HCT116 (cell line): ENCODE results near the gene MLX. TPM values are rescaled to one million over a fixed set of nuclear protein-coding genes. Genes with fewer than 3 reads are reported as not detected.

ENCODE experiments used
- ATAC-seq: fragments of 200-7000 bp; cut with Tn5 transposase; 2 replicates; pipeline ENCODE4 v1.9.1; 2020; ENCODE audit warnings: mild to moderate bottlenecking, moderate library complexity
- BruUV-seq: library from RNA; stranded (reverse); fragments of 400-500 nt; replicated peaks from 2 replicates; lab custom pipeline; 2021; lab: Mats Ljungman, UMichigan
- CTCF ChIA-PET: fragments of 300-600 bp; sonication (Branson Sonifier 250); formaldehyde crosslinking; loops from one replicate; lab custom pipeline; 2021; ENCODE audit warnings: antibody characterized with exemption; lab: Charles Lee
- POLR2A ChIA-PET: fragments of 300-600, 350-600 bp; sonication (Branson Sonifier 250); formaldehyde crosslinking; loops from one replicate; lab custom pipeline; 2021; ENCODE audit warnings: antibody characterized with exemption; lab: Charles Lee
- RAD21 ChIA-PET, 2 experiments: fragments of 300-600 bp; sonication (Branson Sonifier 250); formaldehyde crosslinking; loops; one replicate each; lab custom pipeline; 2023; ENCODE audit warnings: low total read pairs in 2 of 2; ENCODE audit not compliant: uncharacterized antibody in 2 of 2, unreplicated experiment in 2 of 2, low non-redundant PET in 1 of 2; lab: Charles Lee
- DNase-seq: peaks from one replicate; pipeline ENCODE4 v3.0.0-alpha.2; 2010; ENCODE audit warnings: low read depth, low spot score
- H2AFZ ChIP-seq: fragments of 200-600 bp; shearing (Covaris generic), sonication (generic); 2 replicates; pipeline ENCODE4 v1.6.1; 2017; ENCODE audit warnings: low read depth, mixed run types, mixed read lengths, antibody characterized with exemption, low read length; ENCODE audit not compliant: poor library complexity, severe bottlenecking
- H3K27ac ChIP-seq: 2 replicates; pipeline ENCODE4 v1.5.1; 2012; ENCODE audit warnings: low read depth, low read length
- H3K27me3 ChIP-seq: fragments of 200-600 bp; sonication (generic); 2 replicates; pipeline ENCODE4 v1.6.1; 2016; ENCODE audit warnings: mixed run types, low read length, mixed read lengths; ENCODE audit not compliant: insufficient read depth
- H3K36me3 ChIP-seq, 2 experiments: fragments of 200-500 bp in 1 of 2; fragments of 200-600 bp in 1 of 2; sonication (Bioruptor generic) in 1 of 2; sonication (generic) in 1 of 2; 2 replicates each; pipeline versions ENCODE4 v1.5.1 to v1.6.1; 2014 to 2016; ENCODE audit warnings: low read length in 2 of 2, inconsistent platforms in 1 of 2, mixed read lengths in 1 of 2, mixed run types in 1 of 2; ENCODE audit not compliant: insufficient read depth in 2 of 2, control insufficient read depth in 1 of 2
- H3K4me1 ChIP-seq, 2 experiments: fragments of 200-600 bp in 1 of 2; sonication (generic) in 1 of 2; 2 replicates each; pipeline versions ENCODE4 v1.5.1 to v1.6.1; 2012 to 2017; ENCODE audit warnings: low read length in 2 of 2, inconsistent platforms in 1 of 2, mild to moderate bottlenecking in 1 of 2, mixed read lengths in 1 of 2, mixed run types in 1 of 2, moderate library complexity in 1 of 2; ENCODE audit not compliant: insufficient read depth in 2 of 2, control insufficient read depth in 1 of 2
- H3K4me2 ChIP-seq: fragments of 200-600 bp; sonication (generic); 2 replicates; pipeline ENCODE4 v1.6.1; 2017; ENCODE audit warnings: mixed run types, low read length, mixed read lengths
- H3K4me3 ChIP-seq, 2 experiments: fragments of 200-600 bp in 1 of 2; sonication (generic) in 1 of 2; replicated peaks in 1 of 2; 2 replicates each; pipeline ENCODE4 v1.5.1; 2011 to 2016; ENCODE audit warnings: low read length in 2 of 2, control low read depth in 1 of 2, low read depth in 1 of 2, mild to moderate bottlenecking in 1 of 2, mixed read lengths in 1 of 2, mixed run types in 1 of 2
- H3K79me2 ChIP-seq: fragments of 200-600 bp; sonication (generic); 2 replicates; pipeline ENCODE4 v1.6.1; 2017; ENCODE audit warnings: mild to moderate bottlenecking, mixed run types, low read length, moderate library complexity, mixed read lengths; ENCODE audit not compliant: insufficient read depth
- H3K9ac ChIP-seq: fragments of 200-600 bp; sonication (generic); 2 replicates; pipeline ENCODE4 v1.6.1; 2016; ENCODE audit warnings: low read length, mixed read lengths
- H3K9me2 ChIP-seq: fragments of 200-600 bp; sonication (generic), shearing (Covaris generic); 2 replicates; pipeline ENCODE4 v1.6.1; 2017; ENCODE audit warnings: mixed run types, mild to moderate bottlenecking, moderate library complexity; ENCODE audit not compliant: insufficient read depth
- H3K9me3 ChIP-seq, 2 experiments: fragments of 200-500 bp in 1 of 2; fragments of 200-600 bp in 1 of 2; sonication (Bioruptor generic) in 1 of 2; sonication (generic) in 1 of 2; 2 replicates each; pipeline ENCODE4 v1.6.1; 2014 to 2017; ENCODE audit warnings: low read length in 2 of 2, mixed read lengths in 2 of 2, inconsistent platforms in 1 of 2, low read depth in 1 of 2, mild to moderate bottlenecking in 1 of 2, mixed run types in 1 of 2, moderate library complexity in 1 of 2; ENCODE audit not compliant: control insufficient read depth in 1 of 2, insufficient read depth in 1 of 2
- H4K20me1 ChIP-seq: fragments of 200-600 bp; sonication (generic), shearing (Covaris generic); 2 replicates; pipeline ENCODE4 v1.6.1; 2017; ENCODE audit warnings: mixed run types, mild to moderate bottlenecking, moderate library complexity; ENCODE audit not compliant: insufficient read depth
- SIN3A ChIP-seq: IDR thresholded peaks from 2 replicates; pipeline ENCODE4 v1.6.1; 2012; ENCODE audit warnings: low read depth
- ZFX ChIP-seq: fragments of 450-650 bp; IDR thresholded peaks from 2 replicates; pipeline ENCODE4 v1.6.1; 2017
- intact Hi-C: fragments of 100-400 bp; cut with micrococcal nuclease; formaldehyde crosslinking; loops from 2 replicates; pipeline ENCODE4 v1.10.0; 2022
- total RNA-seq: library from RNA; stranded (reverse); gene quantifications from one replicate; pipeline ENCODE4 v1.2.1, GENCODE V29; 2021; ENCODE audit not compliant: unreplicated experiment
- TF ChIP-seq, protein P1 (sequence below), 3 experiments: fragments of 200-600 bp in 1 of 3; sonication (generic) in 1 of 3; IDR thresholded peaks in 2 of 3; conservative IDR thresholded peaks in 1 of 3; 2 replicates each; pipeline ENCODE4 v1.5.1; 2012 to 2017; ENCODE audit warnings: low read depth in 2 of 3, low read length in 2 of 3, antibody characterized with exemption in 1 of 3, borderline replicate concordance in 1 of 3, control low read depth in 1 of 3, mild to moderate bottlenecking in 1 of 3, mixed read lengths in 1 of 3, mixed run types in 1 of 3, moderate library complexity in 1 of 3; ENCODE audit not compliant: insufficient read depth in 1 of 3

The MLX gene
- total RNA-seq, 1 experiment from 2014 or later: 47.9 TPM

DNA sequence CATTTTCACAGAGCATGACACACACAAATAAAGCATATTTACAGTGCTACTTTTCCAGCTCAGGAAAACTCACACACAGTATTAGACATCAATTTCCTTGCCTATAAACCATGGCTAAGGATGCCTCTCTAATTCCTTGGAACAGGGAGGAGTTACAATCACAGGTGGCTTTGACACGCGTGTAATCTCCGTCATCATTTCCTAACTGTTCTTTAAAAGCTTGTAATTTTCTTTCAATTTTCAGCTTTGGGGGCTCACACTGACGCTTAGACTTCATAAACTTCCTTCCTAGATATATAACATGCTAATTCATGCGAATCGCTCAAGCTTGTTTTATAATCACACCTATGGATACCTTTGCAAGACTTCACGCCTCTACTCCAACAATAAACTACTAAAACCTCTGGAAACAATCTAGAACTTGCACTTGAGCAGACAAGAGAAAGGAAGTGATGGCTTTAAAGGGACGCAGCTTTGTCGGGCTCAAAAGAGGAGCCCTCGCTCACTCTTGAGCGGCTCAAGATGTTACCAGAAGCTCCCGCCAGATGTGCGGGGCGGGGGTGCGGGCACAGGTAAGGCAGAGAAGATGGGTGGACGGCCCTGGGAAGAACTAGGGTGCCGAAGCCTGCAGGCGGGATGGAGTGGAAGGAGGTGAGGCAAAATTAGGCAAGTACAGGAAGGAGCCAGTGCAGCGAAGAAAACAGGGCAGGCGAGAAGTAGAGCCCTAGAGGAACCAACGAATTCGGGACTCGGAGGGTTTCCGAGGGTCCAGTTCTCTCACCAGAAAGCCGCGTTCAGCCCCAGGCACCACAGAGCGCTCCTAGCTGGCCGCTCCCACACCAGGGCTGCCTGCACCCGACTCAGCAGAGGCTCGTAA lies 41.6 kb downstream of the MLX start:
- ChIA-PET RAD21 (interaction anchor here (0.8 to 1.0 kb wide), 5 partner anchors 16 to 155 kb away, joined by 3 to 6 read pairs (median 3); partner anchors contain the start of gene PSMC3IP (in 1 of the 2)), POLR2A (interaction anchor here (0.8 to 2.2 kb wide), 6 partner anchors 10 to 70 kb away, joined by 3 to 16 read pairs (median 4); partner anchors contain the start of genes PLEKHH3 and PSMC3IP), CTCF (interaction anchor here (1.0 to 3.1 kb wide), 5 partner anchors 10 to 71 kb away, joined by 3 to 17 read pairs (median 10); partner anchors contain the start of gene TUBG2)
- DNase-seq (no peak), ATAC-seq (peak; percentile 63)
- Histone ChIP-seq H3K27ac (peak overlapping the region; percentile 74), H3K9ac (peak overlapping the region; percentile 75), H3K4me1 (peaks cover 0 to 12% of the 10 kb centered on the region in 2 experiments; a peak in 3 of 4 replicates), H3K79me2 (peaks cover 76% of the 10 kb centered on the region), H2AFZ (no peak overlapping the region), H3K4me3 (peak overlapping the region; percentile 85 to 94), H3K27me3 (no peaks in the 10 kb centered on the region), H4K20me1 (no peaks in the 10 kb centered on the region), H3K9me2 (no peaks in the 10 kb centered on the region), H3K9me3 (no peaks in the 10 kb centered on the region), H3K4me2 (peak overlapping the region; percentile 83), H3K36me3 (peaks cover 18 to 22% of the 10 kb centered on the region in 2 experiments; a peak in 3 of 4 replicates)
- TF ChIP-seq, protein P1, sequence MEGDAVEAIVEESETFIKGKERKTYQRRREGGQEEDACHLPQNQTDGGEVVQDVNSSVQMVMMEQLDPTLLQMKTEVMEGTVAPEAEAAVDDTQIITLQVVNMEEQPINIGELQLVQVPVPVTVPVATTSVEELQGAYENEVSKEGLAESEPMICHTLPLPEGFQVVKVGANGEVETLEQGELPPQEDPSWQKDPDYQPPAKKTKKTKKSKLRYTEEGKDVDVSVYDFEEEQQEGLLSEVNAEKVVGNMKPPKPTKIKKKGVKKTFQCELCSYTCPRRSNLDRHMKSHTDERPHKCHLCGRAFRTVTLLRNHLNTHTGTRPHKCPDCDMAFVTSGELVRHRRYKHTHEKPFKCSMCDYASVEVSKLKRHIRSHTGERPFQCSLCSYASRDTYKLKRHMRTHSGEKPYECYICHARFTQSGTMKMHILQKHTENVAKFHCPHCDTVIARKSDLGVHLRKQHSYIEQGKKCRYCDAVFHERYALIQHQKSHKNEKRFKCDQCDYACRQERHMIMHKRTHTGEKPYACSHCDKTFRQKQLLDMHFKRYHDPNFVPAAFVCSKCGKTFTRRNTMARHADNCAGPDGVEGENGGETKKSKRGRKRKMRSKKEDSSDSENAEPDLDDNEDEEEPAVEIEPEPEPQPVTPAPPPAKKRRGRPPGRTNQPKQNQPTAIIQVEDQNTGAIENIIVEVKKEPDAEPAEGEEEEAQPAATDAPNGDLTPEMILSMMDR (IDR thresholded peaks at IDR 0.05 in 2 of 3, conservative IDR thresholded peaks at IDR 0.05 in 1 of 3; ENCODE audit: borderline replicate concordance in 1 of 3, insufficient read depth in 1 of 3, low read depth in 2 of 3, low read length in 2 of 3): peak in 1 of 3 experiments; percentile 21; a peak in 2 of 6 replicates
- peak; percentile 25; the same call in 1 of the 2 replicates for TF ChIP-seq SIN3A
- TF ChIP-seq ZFX: no peak
- no TSS peak for BruUV-seq
- intact Hi-C loops: loop anchor here (2.0 kb wide), 1 partner anchor 70 kb away; no protein-coding TSS in a partner anchor
